Neural cell (in vitro differentiated cells): Measurements from ENCODE around the gene SLC34A3.

ENCODE experiments used
- CTCF ChIP-seq: fragments of 450-650 bp; IDR thresholded peaks from 2 replicates; pipeline ENCODE4 v1.5.1; 2014; ENCODE audit warnings: antibody characterized with exemption, mild to moderate bottlenecking, moderate library complexity; ENCODE audit not compliant: poor library complexity, severe bottlenecking
- EP300 ChIP-seq: fragments of 450-650 bp; conservative IDR thresholded peaks from 2 replicates; pipeline ENCODE4 v1.6.1; 2014; ENCODE audit warnings: antibody characterized with exemption, mild to moderate bottlenecking, moderate library complexity; ENCODE audit not compliant: poor library complexity, severe bottlenecking
- EZH2 ChIP-seq: fragments of 200-600, 300-800 bp; shearing (Covaris generic), sonication (generic); IDR thresholded peaks from 2 replicates; pipeline ENCODE4 v1.6.1; 2014; ENCODE audit warnings: antibody characterized with exemption, low read length, borderline replicate concordance, mild to moderate bottlenecking; ENCODE audit not compliant: insufficient read depth, poor library complexity, severe bottlenecking
- POLR2AphosphoS5 ChIP-seq: IDR thresholded peaks from 2 replicates; pipeline ENCODE4 v1.6.1; 2012
- RAD21 ChIP-seq: fragments of 450-650 bp; conservative IDR thresholded peaks from 2 replicates; pipeline ENCODE4 v1.6.1; 2014; ENCODE audit warnings: antibody characterized with exemption, mild to moderate bottlenecking, moderate library complexity
- REST ChIP-seq: IDR thresholded peaks from 2 replicates; pipeline ENCODE4 v1.6.1; 2012; ENCODE audit warnings: borderline replicate concordance
- SMC3 ChIP-seq: fragments of 450-650 bp; conservative IDR thresholded peaks from 2 replicates; pipeline ENCODE4 v1.6.1; 2014; ENCODE audit warnings: antibody characterized with exemption, mild to moderate bottlenecking, moderate library complexity; ENCODE audit not compliant: poor library complexity
- TAF1 ChIP-seq: IDR thresholded peaks from 2 replicates; pipeline ENCODE4 v1.6.1; 2012; ENCODE audit warnings: low read depth

GRCh38 chr9:137262909-137263285 lies 32.2 kb downstream of the SLC34A3 start:
- TF ChIP-seq POLR2AphosphoS5, result no peak
- no peak for TF ChIP-seq CTCF
- TF ChIP-seq TAF1, result no peak
- no peak for TF ChIP-seq EP300
- TF ChIP-seq EZH2, result no peak
- no peak for TF ChIP-seq RAD21
- no peak for TF ChIP-seq REST
- no peak for TF ChIP-seq SMC3
